ENCODE measurements around the gene PRRT2. TPM values are rescaled to one million over a fixed set of nuclear protein-coding genes. Genes with fewer than 3 reads are reported as not detected.

PRRT2 gene
- total RNA-seq, 4 donors from 2014 or later = 20.2 to 54.5 (median 28.0) TPM

GRCh38 chr16:29834079-29834478 is 22.1 kb downstream of the PRRT2 start:
- intact Hi-C loops (cut with DNase I; ENCODE audit: low total_unique reads) = no loop called here
- Histone ChIP-seq H3K4me1 (no peaks in the 10 kb centered on the region), H3K27ac (no peak overlapping the region), H3K36me3 (no peaks in the 10 kb centered on the region), H3K4me3 (no peak overlapping the region), H3K9me3 (no peaks in the 10 kb centered on the region), H3K27me3 (no peaks in the 10 kb centered on the region)
- TF ChIP-seq CTCF (IDR thresholded peaks at IDR 0.05) = no peak
- no peak for TF ChIP-seq POLR2A (IDR thresholded peaks at IDR 0.05)
- DNase-seq = no peak

GRCh38 chr16:29835926-29836325 is 23.9 kb downstream of the PRRT2 start:
- DNase-seq = no peak
- Histone ChIP-seq H3K4me3 (no peak overlapping the region), H3K4me1 (no peaks in the 10 kb centered on the region), H3K27me3 (no peaks in the 10 kb centered on the region), H3K9me3 (no peaks in the 10 kb centered on the region), H3K27ac (no peak overlapping the region), H3K36me3 (no peaks in the 10 kb centered on the region)
- intact Hi-C loops (cut with DNase I; ENCODE audit: low total_unique reads) = no loop called here
- TF ChIP-seq POLR2A (IDR thresholded peaks at IDR 0.05) = no peak
- no peak for TF ChIP-seq CTCF (IDR thresholded peaks at IDR 0.05)

GRCh38 chr16:29836623-29837022 is 24.6 kb downstream of the PRRT2 start:
- Histone ChIP-seq H3K9me3 (no peaks in the 10 kb centered on the region), H3K4me3 (no peak overlapping the region), H3K36me3 (no peaks in the 10 kb centered on the region), H3K27ac (no peak overlapping the region), H3K27me3 (no peaks in the 10 kb centered on the region), H3K4me1 (no peaks in the 10 kb centered on the region)
- no peak for TF ChIP-seq POLR2A (IDR thresholded peaks at IDR 0.05)
- TF ChIP-seq CTCF (IDR thresholded peaks at IDR 0.05) = no peak
- intact Hi-C loops (cut with DNase I; ENCODE audit: low total_unique reads) = no loop called here
- no peak for DNase-seq

GRCh38 chr16:29837841-29838240 is 25.8 kb downstream of the PRRT2 start:
- Histone ChIP-seq H3K36me3 (no peaks in the 10 kb centered on the region), H3K9me3 (no peaks in the 10 kb centered on the region), H3K4me1 (no peaks in the 10 kb centered on the region), H3K27me3 (no peaks in the 10 kb centered on the region), H3K4me3 (no peak overlapping the region), H3K27ac (no peak overlapping the region)
- no peak for TF ChIP-seq POLR2A (IDR thresholded peaks at IDR 0.05)
- TF ChIP-seq CTCF (IDR thresholded peaks at IDR 0.05) = no peak
- no peak for DNase-seq
- intact Hi-C loops (cut with DNase I; ENCODE audit: low total_unique reads) = no loop called here

- intact Hi-C loops (cut with DNase I; ENCODE audit: low total_unique reads) = no loop called here
- H3K4me3 ChIP-seq = no peak overlapping the region
- DNase-seq = no peak
- TF ChIP-seq POLR2A (IDR thresholded peaks at IDR 0.05) = no peak
- no peak for TF ChIP-seq CTCF (IDR thresholded peaks at IDR 0.05)
- H3K4me1 ChIP-seq = no peaks in the 10 kb centered on the region
- H3K27ac ChIP-seq = no peak overlapping the region
- no peaks in the 10 kb centered on the region for H3K9me3 ChIP-seq
- no peaks in the 10 kb centered on the region for H3K36me3 ChIP-seq
- no peaks in the 10 kb centered on the region for H3K27me3 ChIP-seq
These were observed 27.8 kb downstream of the PRRT2 start for GRCh38 chr16:29839822-29840221.
